GM19438 (cell line): ENCODE data around the gene USP14.

ENCODE experiments used
- ATAC-seq: cut with Tn5 transposase; IDR thresholded peaks from one replicate; pipeline ENCODE4 v1.9.1; 2021; ENCODE audit warnings: low read depth; ENCODE audit not compliant: unreplicated experiment

The USP14 gene

DNA sequence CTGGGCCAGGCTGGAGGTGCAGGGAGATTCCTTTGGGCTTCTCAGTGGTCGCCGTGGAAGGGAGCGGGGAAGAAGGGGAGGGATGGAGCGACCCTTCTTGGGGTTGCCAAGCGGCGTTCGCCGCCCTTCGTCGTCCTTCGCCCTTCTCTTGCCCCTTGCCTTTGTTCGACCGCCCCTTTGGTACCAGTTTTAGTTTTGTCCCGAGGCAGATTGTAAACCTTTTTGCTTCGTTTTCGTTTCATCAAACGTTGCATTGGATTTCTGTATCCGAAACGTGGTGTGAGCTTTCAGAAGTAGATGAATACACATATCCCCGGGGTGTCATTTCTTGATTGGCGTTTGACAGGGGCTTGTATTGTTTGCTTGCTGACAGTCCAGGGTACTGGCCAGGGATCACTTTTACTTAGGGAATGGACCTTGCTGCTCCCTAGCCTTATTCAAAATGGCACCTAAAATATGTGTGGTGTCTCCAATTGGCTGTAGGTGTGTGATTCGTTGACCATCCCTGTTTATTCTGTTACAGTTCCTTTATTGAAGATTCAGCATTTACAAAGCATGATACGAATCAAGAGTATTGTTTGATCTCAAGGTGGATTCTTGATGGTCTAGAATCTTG, 788 bp downstream of the USP14 start:
- ATAC-seq = peak; percentile 1

GRCh38 chr18:159933-160332, 1.6 kb downstream of the USP14 start:
- ATAC-seq = no peak

DNA sequence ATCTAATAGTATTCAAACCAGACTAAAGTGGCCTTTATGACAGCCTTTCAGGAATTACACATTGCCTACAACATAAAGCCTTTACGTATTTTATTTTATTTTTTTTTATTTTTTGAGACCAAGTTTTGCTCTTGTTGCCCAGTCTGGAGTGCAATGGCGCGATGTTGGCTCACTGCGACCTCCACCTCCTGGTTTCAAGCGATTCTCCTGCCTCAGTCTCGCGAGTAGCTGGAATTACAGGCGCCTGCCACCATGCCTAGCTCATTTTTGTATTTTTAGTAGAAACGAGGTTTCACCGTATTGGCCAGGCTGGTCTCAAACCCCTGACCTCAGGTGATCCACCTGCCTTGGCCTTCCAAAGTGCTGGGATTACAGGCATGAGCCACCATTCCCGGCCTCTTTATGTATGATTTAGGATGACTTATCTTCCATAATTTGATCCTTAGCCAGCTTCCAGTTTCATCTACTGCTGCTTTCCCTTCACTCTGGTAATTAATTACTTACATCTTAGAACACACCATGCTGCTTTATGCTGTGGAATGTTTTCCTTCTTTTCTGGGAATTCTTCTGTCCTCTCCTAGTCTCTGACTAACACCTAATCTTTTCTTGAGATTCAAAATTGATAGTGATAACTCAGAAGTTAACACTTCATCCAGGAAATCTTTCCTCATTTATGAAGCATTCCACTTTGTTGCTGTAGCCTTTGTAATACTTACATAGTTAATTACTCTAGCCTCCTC, 2.6 kb downstream of the USP14 start:
- no peak for ATAC-seq

GRCh38 chr18:172361-172760, 14.0 kb downstream of the USP14 start:
- no peak for ATAC-seq

- ATAC-seq = no peak
Observed at GRCh38 chr18:179499-179898, 21.1 kb downstream of the USP14 start.

- no peak for ATAC-seq
Observed at GRCh38 chr18:181711-182110, 23.4 kb downstream of the USP14 start.

DNA sequence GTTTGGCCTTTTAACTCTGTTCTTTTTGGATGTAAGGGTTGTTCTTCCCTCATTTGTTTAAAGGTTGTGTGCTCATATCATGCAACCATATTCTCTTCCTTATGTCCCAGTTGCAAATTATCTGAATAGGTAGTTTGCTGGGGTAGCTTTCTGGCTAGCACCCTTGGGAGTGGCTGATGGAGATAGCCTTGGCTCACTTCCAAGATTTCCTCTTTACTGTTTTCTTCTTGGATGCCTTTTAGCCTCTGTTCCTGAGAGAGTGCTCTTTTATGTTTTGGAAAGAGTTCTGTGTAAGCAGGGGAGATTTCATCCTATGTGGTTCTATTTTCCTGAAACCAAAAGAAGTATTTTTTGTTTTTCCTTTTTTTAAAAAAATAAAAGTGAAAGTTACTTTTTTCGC, 25.4 kb downstream of the USP14 start:
- no peak for ATAC-seq

- ATAC-seq = no peak
Observed at GRCh38 chr18:189254-189653, 30.9 kb downstream of the USP14 start.

DNA sequence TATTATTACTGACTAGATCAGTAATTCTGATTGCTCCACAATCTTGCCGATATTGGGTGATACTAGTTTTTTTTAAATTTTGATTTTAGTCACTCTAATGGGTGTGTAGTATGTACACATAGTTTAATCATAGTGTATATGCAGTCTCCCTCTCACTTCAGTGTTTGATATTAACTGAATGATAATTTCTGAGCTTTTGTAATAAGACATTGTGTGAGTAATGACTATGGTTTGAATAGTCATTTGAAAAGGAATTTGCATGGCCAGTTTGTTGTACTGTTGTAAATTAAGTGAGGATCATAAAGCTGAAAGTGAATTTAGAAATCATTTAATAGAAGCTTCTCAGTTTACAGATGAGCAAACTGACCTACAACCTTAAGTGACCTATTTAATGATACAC, 33.4 kb downstream of the USP14 start:
- no peak for ATAC-seq

- ATAC-seq = no peak
Observed at GRCh38 chr18:192801-193200, 34.4 kb downstream of the USP14 start.

GRCh38 chr18:195651-196050, 37.3 kb downstream of the USP14 start:
- no peak for ATAC-seq

DNA sequence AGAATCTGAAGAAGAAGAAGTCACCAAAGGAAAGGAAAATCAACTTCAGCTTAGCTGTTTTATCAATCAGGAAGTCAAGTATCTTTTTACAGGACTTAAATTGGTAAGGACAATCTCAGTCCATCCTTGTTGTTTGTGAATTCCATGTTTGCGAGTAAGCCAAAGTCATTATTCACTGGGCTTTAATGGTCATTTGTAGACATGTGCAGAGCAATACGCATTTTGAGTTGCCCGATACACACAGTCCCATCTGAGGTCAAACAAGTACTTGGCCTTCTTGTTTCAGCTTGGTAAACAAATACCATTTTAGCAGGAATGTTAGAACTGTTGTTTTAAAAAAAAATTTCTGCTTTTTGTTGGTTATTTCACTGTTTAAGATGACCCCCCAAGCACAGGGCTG, 40.9 kb downstream of the USP14 start:
- no peak for ATAC-seq

- no peak for ATAC-seq
Observed at GRCh38 chr18:199768-200167, 41.4 kb downstream of the USP14 start.

- ATAC-seq = no peak
Observed at GRCh38 chr18:210075-210474, 51.7 kb downstream of the USP14 start.

DNA sequence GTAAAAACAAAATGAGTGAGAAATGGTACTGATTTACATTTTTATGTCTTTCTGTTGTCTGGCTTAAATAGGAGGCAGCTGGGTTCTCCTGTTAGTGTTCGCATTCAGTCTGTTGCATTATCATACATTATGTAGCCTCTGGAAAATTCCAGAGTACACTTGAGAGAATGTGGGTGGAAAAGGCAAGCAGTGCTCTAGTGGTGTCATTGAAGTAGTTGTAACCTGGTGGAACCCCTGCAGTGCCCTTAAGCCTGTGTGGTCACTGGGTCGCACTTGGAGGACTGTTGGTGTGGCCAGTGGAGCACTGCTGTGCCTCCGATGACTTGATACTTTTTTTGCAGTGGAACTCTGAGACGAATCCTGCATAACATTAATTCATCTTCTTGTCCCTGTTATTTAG, 52.4 kb downstream of the USP14 start:
- ATAC-seq = no peak

- ATAC-seq = no peak
Observed at GRCh38 chr18:211582-211981, 53.2 kb downstream of the USP14 start.

DNA sequence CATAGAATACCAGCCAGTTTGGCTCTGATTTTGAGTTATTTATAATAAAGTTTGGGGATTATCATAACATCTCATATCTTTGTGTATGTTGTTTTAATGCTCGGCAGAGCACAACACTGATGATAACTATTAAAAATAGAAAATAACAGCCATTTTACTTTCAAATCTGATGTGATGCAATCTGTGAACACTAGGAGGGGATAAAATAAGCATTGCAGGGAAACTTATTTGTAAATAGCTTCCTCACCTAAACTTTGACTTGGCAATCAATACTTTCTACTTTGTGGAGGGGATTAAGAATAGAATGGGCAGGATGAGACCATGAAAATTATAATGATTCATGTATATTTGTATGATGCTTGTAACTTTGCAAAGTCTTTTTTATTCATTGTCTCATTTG, 54.4 kb downstream of the USP14 start:
- no peak for ATAC-seq

GRCh38 chr18:213505-213904, 55.1 kb downstream of the USP14 start:
- no peak for ATAC-seq

GRCh38 chr18:213966-214365, 55.6 kb downstream of the USP14 start:
- no peak for ATAC-seq

DNA sequence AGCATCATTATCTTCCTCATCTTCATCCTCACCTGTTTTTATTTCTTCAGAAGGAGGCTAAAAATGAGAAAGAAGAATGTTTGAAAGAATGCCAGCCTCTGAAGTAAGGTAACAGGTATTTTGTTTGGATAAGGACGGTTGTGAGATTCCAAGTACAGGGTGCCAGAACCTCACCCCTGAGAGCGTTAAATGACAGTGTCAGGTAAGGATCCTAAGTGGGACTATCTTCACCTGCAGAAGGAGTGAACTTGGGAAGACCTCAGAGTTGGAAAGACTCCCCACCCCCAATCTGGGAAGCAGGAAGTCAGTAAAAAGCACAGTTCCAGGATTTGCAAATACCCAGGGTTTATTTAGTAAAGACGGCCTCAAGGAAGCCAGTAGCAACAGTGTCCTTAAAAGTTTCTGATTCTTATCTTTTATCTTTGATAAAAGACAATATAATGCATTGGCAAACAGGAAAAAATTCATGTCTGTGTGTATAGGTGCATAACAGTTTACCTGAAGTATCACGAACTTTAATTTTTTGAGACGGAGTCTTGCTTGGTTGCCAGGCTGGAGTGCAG, 57.2 kb downstream of the USP14 start:
- no peak for ATAC-seq

- no peak for ATAC-seq
Observed at GRCh38 chr18:217532-218336, 59.4 kb downstream of the USP14 start.
